Neuronal stem cell (in vitro differentiated cells): ENCODE results near the gene FBXO34.

Experiments
- DNase-seq: peaks from one replicate; pipeline ENCODE4 v3.0.0-alpha.2; 2013; ENCODE audit warnings: low spot score
- H2AFZ ChIP-seq: one replicate; pipeline ENCODE4 v1.6.1; 2013; ENCODE audit warnings: mild to moderate bottlenecking, low read length, inconsistent platforms
- H2AK5ac ChIP-seq: 2 replicates; pipeline ENCODE4 v1.6.1; 2013; ENCODE audit warnings: low read depth, mild to moderate bottlenecking, inconsistent platforms, low read length, moderate library complexity, mixed read lengths
- H2BK120ac ChIP-seq: 2 replicates; pipeline ENCODE4 v1.6.1; 2013; ENCODE audit warnings: low read depth, mild to moderate bottlenecking, inconsistent platforms, low read length, moderate library complexity, mixed read lengths
- H2BK12ac ChIP-seq: one replicate; pipeline ENCODE4 v1.6.1; 2013; ENCODE audit warnings: low read length, inconsistent platforms
- H2BK15ac ChIP-seq: 2 replicates; pipeline ENCODE4 v1.6.1; 2013; ENCODE audit warnings: mild to moderate bottlenecking, low read length, inconsistent platforms, mixed read lengths
- H2BK5ac ChIP-seq: one replicate; pipeline ENCODE4 v1.6.1; 2013; ENCODE audit warnings: inconsistent platforms, mild to moderate bottlenecking, low read length, moderate library complexity
- H3K14ac ChIP-seq: one replicate; pipeline ENCODE4 v1.6.1; 2013; ENCODE audit warnings: low read length, inconsistent platforms
- H3K18ac ChIP-seq: 2 replicates; pipeline ENCODE4 v1.6.1; 2013; ENCODE audit warnings: low read length, inconsistent platforms
- H3K23ac ChIP-seq: 2 replicates; pipeline ENCODE4 v1.6.1; 2013; ENCODE audit warnings: low read depth, mild to moderate bottlenecking, mixed read lengths, low read length, inconsistent platforms; ENCODE audit not compliant: poor library complexity
- H3K27ac ChIP-seq: replicated peaks from 3 replicates; pipeline ENCODE4 v1.5.1; 2013; ENCODE audit warnings: low read length, inconsistent platforms
- H3K27me3 ChIP-seq, 3 experiments: 2 replicates each; pipeline ENCODE4 v1.6.1; 2013; ENCODE audit warnings: low read length in 3 of 3, mild to moderate bottlenecking in 2 of 3, inconsistent platforms in 1 of 3, low read depth in 1 of 3, mixed read lengths in 1 of 3, moderate library complexity in 1 of 3; ENCODE audit not compliant: control insufficient read depth in 3 of 3, insufficient read depth in 3 of 3
- H3K36me3 ChIP-seq, 2 donors: replicated peaks in 1 of 2; 2 replicates each; pipeline ENCODE4 v1.6.1; 2013; ENCODE audit warnings: low read length in 2 of 2; ENCODE audit not compliant: control insufficient read depth in 2 of 2, insufficient read depth in 2 of 2
- H3K4ac ChIP-seq: 2 replicates; pipeline ENCODE4 v1.6.1; 2013; ENCODE audit warnings: inconsistent platforms, mild to moderate bottlenecking, low read length, moderate library complexity
- H3K4me1 ChIP-seq, 2 donors: 1 replicate in 1 of 2; 2 replicates in 1 of 2; pipeline ENCODE4 v1.6.1; 2013; ENCODE audit warnings: low read length in 2 of 2, low read depth in 1 of 2; ENCODE audit not compliant: control insufficient read depth in 2 of 2, insufficient read depth in 1 of 2
- H3K4me2 ChIP-seq: one replicate; pipeline ENCODE4 v1.6.1; 2013; ENCODE audit warnings: mild to moderate bottlenecking, low read length, inconsistent platforms; ENCODE audit not compliant: insufficient read depth, poor library complexity, severe bottlenecking
- H3K4me3 ChIP-seq, 2 donors: 2 replicates each; pipeline ENCODE4 v1.5.1; 2013; ENCODE audit warnings: low read length in 2 of 2, mild to moderate bottlenecking in 2 of 2, inconsistent platforms in 1 of 2, moderate library complexity in 1 of 2
- H3K79me1 ChIP-seq: one replicate; pipeline ENCODE4 v1.6.1; 2013; ENCODE audit warnings: low read depth, mild to moderate bottlenecking, inconsistent platforms, low read length, moderate library complexity
- H3K9ac ChIP-seq: one replicate; pipeline ENCODE4 v1.6.1; 2013; ENCODE audit warnings: mild to moderate bottlenecking, low read depth, low read length, inconsistent platforms; ENCODE audit not compliant: poor library complexity
- H3K9me3 ChIP-seq, 2 donors: replicated peaks in 1 of 2; 2 replicates each; pipeline versions ENCODE3 to v1.6.1; 2013; ENCODE audit warnings: low read length in 2 of 2, mild to moderate bottlenecking in 2 of 2, inconsistent platforms in 1 of 2, low read depth in 1 of 2, mixed read lengths in 1 of 2, moderate library complexity in 1 of 2; ENCODE audit not compliant: control insufficient read depth in 2 of 2, insufficient read depth in 1 of 2
- H4K8ac ChIP-seq: one replicate; pipeline ENCODE4 v1.6.1; 2013; ENCODE audit warnings: low read depth, mild to moderate bottlenecking, inconsistent platforms, low read length, moderate library complexity
- H4K91ac ChIP-seq: one replicate; pipeline ENCODE4 v1.6.1; 2013; ENCODE audit warnings: low read length, low read depth, mild to moderate bottlenecking, inconsistent platforms; ENCODE audit not compliant: poor library complexity
- WGBS, 2 donors: extraction: QIAGEN DNeasy Blood & Tissue Kit; methylation state at CpG; one replicate each; pipeline ENCODE4 v1.1.7; 2013; ENCODE audit warnings: missing lambda C conversion rate in 2 of 2, mixed read lengths in 1 of 2; ENCODE audit not compliant: insufficient read length in 2 of 2, insufficient replicate concordance in 1 of 2; ENCODE audit errors: extremely low coverage in 2 of 2; 5-methylcytosine and 5-hydroxymethylcytosine counted together

The FBXO34 gene

DNA sequence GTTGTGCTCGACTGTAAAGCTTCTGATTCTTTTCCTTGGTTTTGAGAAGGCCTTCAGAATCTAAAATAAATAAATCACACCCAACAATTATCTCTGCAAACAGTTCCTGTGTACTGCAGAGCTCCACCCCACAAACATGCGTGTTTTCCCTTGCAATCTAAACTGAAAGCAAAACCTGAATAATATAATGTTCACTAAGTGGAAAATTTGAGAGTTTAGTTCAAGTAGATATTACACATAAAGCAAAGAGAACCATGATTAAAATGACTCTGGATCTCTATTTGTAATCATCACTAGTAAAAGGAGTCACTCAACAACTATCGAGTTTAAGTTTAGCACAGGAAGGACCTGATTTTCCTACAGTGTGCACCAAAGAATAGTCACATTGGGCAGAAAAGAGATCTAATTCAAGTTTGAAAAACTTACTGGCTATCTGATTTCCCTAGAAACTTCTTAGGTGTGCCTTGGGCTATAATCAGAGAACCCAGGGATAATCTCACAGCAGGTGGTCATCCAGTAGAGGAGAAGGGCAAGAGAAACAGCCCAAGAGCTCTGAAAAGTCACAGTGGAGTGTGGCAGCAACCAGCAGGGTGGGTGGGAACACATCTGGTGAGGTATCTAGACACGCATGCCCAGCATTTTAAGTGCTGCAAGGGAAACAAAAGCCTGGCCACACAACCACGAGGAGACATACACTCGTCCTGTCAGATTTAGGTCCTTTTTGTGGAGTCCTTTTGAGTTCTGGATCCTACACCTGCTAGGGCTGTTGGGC is 115.0 kb downstream of the FBXO34 start:
- Histone ChIP-seq H2BK5ac (no peak overlapping the region), H2AK5ac (no peak overlapping the region), H3K4me2 (no peak overlapping the region), H2BK120ac (no peak overlapping the region), H3K14ac (no peak overlapping the region), H3K9ac (no peak overlapping the region), H3K36me3 (peaks cover 10 to 67% of the 10 kb centered on the region in 2 donors), H2BK15ac (no peak overlapping the region), H3K4me1 (no peaks in the 10 kb centered on the region), H3K9me3 (no peaks in the 10 kb centered on the region), H3K27ac (no peak overlapping the region), H2BK12ac (no peak overlapping the region), H3K4ac (no peak overlapping the region), H2AFZ (no peak overlapping the region), H4K91ac (no peak overlapping the region), H3K27me3 (no peaks in the 10 kb centered on the region), H3K4me3 (no peak overlapping the region), H3K79me1 (no peaks in the 10 kb centered on the region), H3K18ac (no peak overlapping the region), H3K23ac (no peak overlapping the region), H4K8ac (no peak overlapping the region)
- DNase-seq, result no peak
- WGBS, 2 donors, result no CpG with 5 or more reads among the region's 6 CpGs

DNA sequence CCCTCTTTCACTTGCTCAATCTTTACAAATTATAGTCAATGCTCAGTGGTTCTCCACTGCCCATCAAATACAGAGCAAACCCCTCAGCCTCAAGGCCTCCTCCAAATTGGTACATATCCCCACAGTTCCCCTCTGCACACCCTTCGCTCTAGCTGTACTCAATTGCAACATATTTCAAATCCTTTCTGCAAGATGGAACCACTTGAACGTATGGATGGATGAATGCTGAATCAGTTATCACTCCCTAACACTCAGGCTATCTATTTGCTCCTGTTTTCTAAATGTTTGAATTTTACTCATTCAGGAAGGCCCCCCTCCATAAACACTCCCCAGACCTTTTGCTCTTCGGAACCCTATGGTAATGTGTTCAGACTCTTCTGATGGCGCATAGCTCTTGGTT is 115.9 kb downstream of the FBXO34 start:
- no peak overlapping the region for H2AFZ ChIP-seq
- H3K4me2 ChIP-seq, result no peak overlapping the region
- no peak overlapping the region for H4K91ac ChIP-seq
- no peak overlapping the region for H3K27ac ChIP-seq
- no peak overlapping the region for H2BK15ac ChIP-seq
- no peak overlapping the region for H3K4me3 ChIP-seq
- H3K9ac ChIP-seq, result no peak overlapping the region
- H2BK5ac ChIP-seq, result no peak overlapping the region
- H3K9me3 ChIP-seq, result no peaks in the 10 kb centered on the region
- no peaks in the 10 kb centered on the region for H3K79me1 ChIP-seq
- H3K4me1 ChIP-seq, result no peaks in the 10 kb centered on the region
- no peak overlapping the region for H3K23ac ChIP-seq
- peaks cover 8 to 61% of the 10 kb centered on the region in 2 donors for H3K36me3 ChIP-seq
- no peak overlapping the region for H3K4ac ChIP-seq
- H2AK5ac ChIP-seq, result no peak overlapping the region
- H3K14ac ChIP-seq, result no peak overlapping the region
- no peaks in the 10 kb centered on the region for H3K27me3 ChIP-seq
- H4K8ac ChIP-seq, result no peak overlapping the region
- no peak overlapping the region for H2BK120ac ChIP-seq
- no peak overlapping the region for H2BK12ac ChIP-seq
- no peak overlapping the region for H3K18ac ChIP-seq
- WGBS, 2 donors, result no CpG with 5 or more reads among the region's 4 CpGs
- DNase-seq, result no peak

DNA sequence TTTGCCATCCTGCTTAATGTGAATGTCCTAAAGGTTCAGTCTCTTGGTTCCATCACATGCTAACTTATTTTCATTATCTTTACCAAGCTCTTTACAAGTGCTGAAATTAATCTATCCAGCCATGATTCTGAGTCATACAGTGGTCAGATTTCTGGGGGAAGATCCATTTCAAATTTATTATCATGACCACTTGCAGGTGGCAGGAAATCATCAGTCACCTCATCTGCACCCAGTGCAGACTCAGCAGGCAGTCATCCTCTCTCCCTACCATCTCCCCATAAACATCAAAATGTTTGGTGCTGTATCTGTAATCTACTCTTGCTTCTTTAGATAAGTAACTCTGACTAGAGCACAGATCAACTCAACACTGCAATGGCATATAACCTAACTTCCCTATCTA is 116.9 kb downstream of the FBXO34 start:
- Histone ChIP-seq H3K36me3 (peaks cover 6 to 51% of the 10 kb centered on the region in 2 donors), H3K4me1 (no peaks in the 10 kb centered on the region), H3K9me3 (no peaks in the 10 kb centered on the region), H3K27ac (no peak overlapping the region), H3K4me3 (no peak overlapping the region), H3K4ac (no peak overlapping the region), H4K8ac (no peak overlapping the region), H3K27me3 (no peaks in the 10 kb centered on the region), H3K14ac (no peak overlapping the region), H3K18ac (no peak overlapping the region), H2BK120ac (no peak overlapping the region), H2BK12ac (no peak overlapping the region), H2BK5ac (no peak overlapping the region), H3K9ac (no peak overlapping the region), H3K23ac (no peak overlapping the region), H2AK5ac (no peak overlapping the region), H2BK15ac (no peak overlapping the region), H3K79me1 (no peaks in the 10 kb centered on the region), H3K4me2 (no peak overlapping the region), H2AFZ (no peak overlapping the region), H4K91ac (no peak overlapping the region)
- DNase-seq, result no peak

DNA sequence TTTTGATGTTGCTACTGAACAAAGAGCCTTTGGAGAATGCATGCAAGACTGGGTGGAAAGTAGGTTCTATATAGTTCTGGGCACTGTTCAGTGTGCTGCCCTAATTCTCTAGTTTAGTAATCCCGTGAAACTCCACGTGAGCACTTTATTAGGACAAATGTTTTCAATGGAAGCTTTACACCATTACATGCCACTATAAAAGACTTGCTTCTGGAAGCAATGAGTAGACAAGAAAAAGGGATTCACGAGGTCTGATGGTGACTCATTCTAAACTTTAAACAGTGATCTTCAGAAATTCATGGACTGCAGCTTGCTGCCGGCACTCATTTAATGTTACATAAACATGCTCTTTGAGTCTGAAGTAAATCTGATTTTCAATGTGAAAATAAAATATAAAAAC is 118.1 kb downstream of the FBXO34 start:
- Histone ChIP-seq H3K4me2 (no peak overlapping the region), H3K4ac (no peak overlapping the region), H2AK5ac (no peak overlapping the region), H3K27me3 (no peaks in the 10 kb centered on the region), H3K9me3 (no peaks in the 10 kb centered on the region), H2BK120ac (no peak overlapping the region), H3K9ac (no peak overlapping the region), H2BK5ac (no peak overlapping the region), H3K18ac (no peak overlapping the region), H3K4me3 (no peak overlapping the region), H3K23ac (no peak overlapping the region), H3K79me1 (no peaks in the 10 kb centered on the region), H2BK12ac (no peak overlapping the region), H3K4me1 (no peaks in the 10 kb centered on the region), H3K27ac (no peak overlapping the region), H4K8ac (no peak overlapping the region), H3K36me3 (peaks cover 4 to 52% of the 10 kb centered on the region in 2 donors), H3K14ac (no peak overlapping the region), H2AFZ (no peak overlapping the region), H2BK15ac (no peak overlapping the region), H4K91ac (no peak overlapping the region)
- no CpG with 5 or more reads among the region's 4 CpGs for WGBS, 2 donors
- no peak for DNase-seq
